Natural killer cell (primary cell): ENCODE data around the gene ANKRD9. TPM values are rescaled to one million over a fixed set of nuclear protein-coding genes. Genes with fewer than 3 reads are reported as not detected.

Experiments
- ATAC-seq, 3 donors: fragments of 150-1000 bp in 2 of 3; fragments of 200-7000 bp in 1 of 3; cut with Tn5 transposase; 1 replicate in 1 of 3; 2 replicates in 2 of 3; pipeline ENCODE4 v1.10.0; 2021; ENCODE audit warnings: mild to moderate bottlenecking in 2 of 3, moderate library complexity in 2 of 3
- DNase-seq, 2 donors: peaks; one replicate each; pipeline versions ENCODE4 v3.0.0 to v3.0.0-alpha.2; 2013 to 2021; ENCODE audit warnings: mixed read lengths in 1 of 2
- H3K27ac ChIP-seq: one replicate; pipeline ENCODE4 v1.5.1; 2013; ENCODE audit warnings: mild to moderate bottlenecking, low read length
- H3K27me3 ChIP-seq: one replicate; pipeline ENCODE4 v1.6.1; 2013; ENCODE audit warnings: low read length; ENCODE audit not compliant: control insufficient read depth, insufficient read depth
- H3K36me3 ChIP-seq: one replicate; pipeline ENCODE4 v1.6.1; 2013; ENCODE audit warnings: low read length; ENCODE audit not compliant: control insufficient read depth, insufficient read depth
- H3K4me1 ChIP-seq: one replicate; pipeline ENCODE4 v1.6.1; 2013; ENCODE audit warnings: low read length; ENCODE audit not compliant: control insufficient read depth, insufficient read depth
- H3K4me3 ChIP-seq: one replicate; pipeline ENCODE4 v1.5.1; 2013; ENCODE audit warnings: low read length
- H3K9me3 ChIP-seq: one replicate; pipeline ENCODE4 v1.6.1; 2013; ENCODE audit warnings: low read length; ENCODE audit not compliant: control insufficient read depth, insufficient read depth
- H3K27ac Mint-ChIP-seq, 2 donors: one replicate each; pipeline ENCODE4 v1.8.0; 2022; ENCODE audit warnings: mild to moderate bottlenecking in 2 of 2, mixed read lengths in 2 of 2, moderate library complexity in 1 of 2
- H3K27me3 Mint-ChIP-seq, 2 donors: one replicate each; pipeline ENCODE4 v1.8.0; 2022; ENCODE audit warnings: low read depth in 2 of 2, mixed read lengths in 2 of 2
- H3K36me3 Mint-ChIP-seq: one replicate; pipeline ENCODE4 v1.8.0; 2022; ENCODE audit warnings: mixed read lengths
- H3K4me1 Mint-ChIP-seq, 2 donors: one replicate each; pipeline ENCODE4 v1.8.0; 2022; ENCODE audit warnings: mixed read lengths in 2 of 2
- H3K4me3 Mint-ChIP-seq: one replicate; pipeline ENCODE4 v1.8.0; 2022; ENCODE audit warnings: mild to moderate bottlenecking, moderate library complexity, mixed read lengths
- H3K9me3 Mint-ChIP-seq, 2 donors: one replicate each; pipeline ENCODE4 v1.8.0; 2022; ENCODE audit warnings: mixed read lengths in 2 of 2
- WGBS: methylation state at CpG from one replicate; pipeline ENCODE4 v1.1.7; 2013; ENCODE audit warnings: missing lambda C conversion rate; ENCODE audit not compliant: insufficient coverage; 5-methylcytosine and 5-hydroxymethylcytosine counted together
- intact Hi-C: fragments of 100-400 bp; cut with micrococcal nuclease; formaldehyde crosslinking; loops from one replicate; pipeline ENCODE4 v1.14.2; 2022
- total RNA-seq, 4 donors: library from RNA; stranded (reverse); fragments of 120-200 nt in 1 of 4; gene quantifications; one replicate each; pipeline versions ENCODE4 v1.2.3 to v1.2.4, GENCODE V29; 2013 to 2022
- TF ChIP-seq, protein P1 (sequence below): fragments of 200-600 bp; IDR thresholded peaks from one replicate; pipeline ENCODE4 v1.8.0; 2022; ENCODE audit warnings: antibody characterized with exemption

The ANKRD9 gene, protein sequence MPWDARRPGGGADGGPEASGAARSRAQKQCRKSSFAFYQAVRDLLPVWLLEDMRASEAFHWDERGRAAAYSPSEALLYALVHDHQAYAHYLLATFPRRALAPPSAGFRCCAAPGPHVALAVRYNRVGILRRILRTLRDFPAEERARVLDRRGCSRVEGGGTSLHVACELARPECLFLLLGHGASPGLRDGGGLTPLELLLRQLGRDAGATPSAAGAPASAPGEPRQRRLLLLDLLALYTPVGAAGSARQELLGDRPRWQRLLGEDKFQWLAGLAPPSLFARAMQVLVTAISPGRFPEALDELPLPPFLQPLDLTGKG
- total RNA-seq, result 10 to 100 TPM in 1 of 3 donors, 1 to 10 TPM in 2; 4.0 to 11.0 (median 9.6) TPM
- 2.4 TPM for total RNA-seq (2013)

DNA sequence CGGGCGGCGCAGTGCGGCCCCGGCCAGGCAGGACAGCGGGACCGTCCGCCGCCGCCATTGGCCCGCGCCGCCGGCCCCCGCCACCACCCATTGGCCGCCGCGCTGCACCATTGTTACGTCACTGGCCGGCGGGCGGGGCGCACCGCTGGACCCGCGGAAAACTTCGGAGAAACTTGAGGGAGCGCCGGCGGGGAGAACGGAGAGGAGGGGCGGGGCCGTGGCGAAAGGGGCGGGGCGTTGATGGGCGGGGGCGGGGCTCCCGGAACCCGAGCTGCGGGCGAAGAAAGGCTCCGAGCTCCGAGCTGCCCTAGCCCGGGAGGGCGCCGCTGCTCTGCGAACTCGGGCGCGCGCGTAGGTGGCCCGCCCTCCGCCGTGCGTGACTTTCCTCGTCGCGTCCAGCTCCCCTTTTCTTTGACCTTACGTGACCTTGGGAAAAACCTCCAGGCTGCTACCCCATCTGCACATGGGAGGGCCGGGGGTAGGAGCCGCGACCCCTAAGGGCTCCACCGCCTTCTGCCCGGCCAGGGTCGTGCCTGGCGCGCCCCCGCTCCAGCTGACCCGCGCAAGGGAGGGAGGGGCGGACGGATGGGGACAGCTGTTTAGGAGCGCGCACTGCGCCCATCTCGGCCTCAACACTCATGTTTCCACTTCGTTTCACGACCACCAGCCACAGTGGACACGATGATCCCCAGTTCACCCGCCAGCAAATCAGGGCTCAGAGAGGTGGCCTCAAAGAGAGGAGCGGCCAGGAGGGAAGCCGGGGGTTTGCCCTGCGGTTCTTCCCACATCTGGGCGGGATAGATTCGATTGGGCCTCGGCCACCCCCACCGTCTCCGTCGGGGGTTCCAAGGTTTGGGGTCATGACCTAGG lies at the start of gene ANKRD9:
TSS of gene ANKRD9 (minus strand) at position 31 of the 870 bp plus-strand sequence. CDS start 1,887 bp downstream, outside the sequence.
- peak within 1 kb of the TSS; percentile 38 to 84 for H3K27ac Mint-ChIP-seq
- peaks cover 0 to 11% of the 10 kb centered on the region in 2 donors for H3K4me1 Mint-ChIP-seq
- H3K9me3 Mint-ChIP-seq, result peaks cover 0 to 3% of the 10 kb centered on the region in 2 donors
- Histone ChIP-seq H3K27ac (peak within 1 kb of the TSS; percentile 42), H3K36me3 (no peaks in the 10 kb centered on the region), H3K4me3 (peak within 1 kb of the TSS; percentile 87), H3K27me3 (no peaks in the 10 kb centered on the region), H3K9me3 (no peaks in the 10 kb centered on the region), H3K4me1 (peaks cover 20% of the 10 kb centered on the region)
- peak; percentile 78 to 88 for DNase-seq
- peak; percentile 81 to 85 (median 82) for ATAC-seq
- intact Hi-C loops, result loop anchor here (10.0 kb wide), 1 partner anchor 145 kb away; the partner anchor contains the start of genes CINP and TECPR2
- H3K4me3 Mint-ChIP-seq, result peak within 1 kb of the TSS; percentile 90
- H3K36me3 Mint-ChIP-seq, result no peaks in the 10 kb centered on the region
- H3K27me3 Mint-ChIP-seq, result peaks cover 0 to 4% of the 10 kb centered on the region in 2 donors
- TF ChIP-seq, protein P1, sequence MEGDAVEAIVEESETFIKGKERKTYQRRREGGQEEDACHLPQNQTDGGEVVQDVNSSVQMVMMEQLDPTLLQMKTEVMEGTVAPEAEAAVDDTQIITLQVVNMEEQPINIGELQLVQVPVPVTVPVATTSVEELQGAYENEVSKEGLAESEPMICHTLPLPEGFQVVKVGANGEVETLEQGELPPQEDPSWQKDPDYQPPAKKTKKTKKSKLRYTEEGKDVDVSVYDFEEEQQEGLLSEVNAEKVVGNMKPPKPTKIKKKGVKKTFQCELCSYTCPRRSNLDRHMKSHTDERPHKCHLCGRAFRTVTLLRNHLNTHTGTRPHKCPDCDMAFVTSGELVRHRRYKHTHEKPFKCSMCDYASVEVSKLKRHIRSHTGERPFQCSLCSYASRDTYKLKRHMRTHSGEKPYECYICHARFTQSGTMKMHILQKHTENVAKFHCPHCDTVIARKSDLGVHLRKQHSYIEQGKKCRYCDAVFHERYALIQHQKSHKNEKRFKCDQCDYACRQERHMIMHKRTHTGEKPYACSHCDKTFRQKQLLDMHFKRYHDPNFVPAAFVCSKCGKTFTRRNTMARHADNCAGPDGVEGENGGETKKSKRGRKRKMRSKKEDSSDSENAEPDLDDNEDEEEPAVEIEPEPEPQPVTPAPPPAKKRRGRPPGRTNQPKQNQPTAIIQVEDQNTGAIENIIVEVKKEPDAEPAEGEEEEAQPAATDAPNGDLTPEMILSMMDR, result no peak
- WGBS, result under 1% methylated on average over 91 of the region's 91 CpGs

DNA sequence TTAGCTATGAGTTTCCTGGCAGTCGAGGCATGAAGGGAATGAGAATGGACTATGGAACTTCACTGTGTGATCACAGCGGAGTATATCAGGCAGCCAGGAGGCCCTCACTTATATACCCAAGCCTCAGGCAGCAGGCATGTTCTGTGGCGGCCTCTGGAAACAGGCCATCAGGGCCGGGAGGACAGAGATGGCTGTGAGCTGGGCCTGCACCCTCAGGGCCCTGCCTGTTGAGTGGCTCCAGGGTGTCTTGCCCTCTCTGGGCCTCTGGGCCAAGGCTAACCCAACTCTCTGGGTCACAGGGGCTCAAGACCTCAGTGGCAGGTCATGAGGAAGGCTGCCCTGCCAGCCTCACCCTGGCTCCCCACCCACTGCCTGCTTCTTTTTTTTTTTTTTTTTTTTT lies 49.0 kb upstream of the ANKRD9 start:
- Histone ChIP-seq H3K36me3 (no peaks in the 10 kb centered on the region), H3K9me3 (no peaks in the 10 kb centered on the region), H3K27ac (no peak overlapping the region), H3K27me3 (no peaks in the 10 kb centered on the region), H3K4me1 (peaks cover 13% of the 10 kb centered on the region), H3K4me3 (no peak overlapping the region)
- H3K4me1 Mint-ChIP-seq, result no peaks in the 10 kb centered on the region
- intact Hi-C loops, result no loop called here
- TF ChIP-seq, protein P1, result no peak
- no peak for ATAC-seq
- no peak overlapping the region for H3K27ac Mint-ChIP-seq
- DNase-seq, result no peak
- no peak overlapping the region for H3K4me3 Mint-ChIP-seq
- H3K9me3 Mint-ChIP-seq, result no peaks in the 10 kb centered on the region
- H3K36me3 Mint-ChIP-seq, result no peaks in the 10 kb centered on the region
- peaks cover 0 to 3% of the 10 kb centered on the region in 2 donors for H3K27me3 Mint-ChIP-seq
- 64% methylated on average over 4 of the region's 4 CpGs for WGBS

DNA sequence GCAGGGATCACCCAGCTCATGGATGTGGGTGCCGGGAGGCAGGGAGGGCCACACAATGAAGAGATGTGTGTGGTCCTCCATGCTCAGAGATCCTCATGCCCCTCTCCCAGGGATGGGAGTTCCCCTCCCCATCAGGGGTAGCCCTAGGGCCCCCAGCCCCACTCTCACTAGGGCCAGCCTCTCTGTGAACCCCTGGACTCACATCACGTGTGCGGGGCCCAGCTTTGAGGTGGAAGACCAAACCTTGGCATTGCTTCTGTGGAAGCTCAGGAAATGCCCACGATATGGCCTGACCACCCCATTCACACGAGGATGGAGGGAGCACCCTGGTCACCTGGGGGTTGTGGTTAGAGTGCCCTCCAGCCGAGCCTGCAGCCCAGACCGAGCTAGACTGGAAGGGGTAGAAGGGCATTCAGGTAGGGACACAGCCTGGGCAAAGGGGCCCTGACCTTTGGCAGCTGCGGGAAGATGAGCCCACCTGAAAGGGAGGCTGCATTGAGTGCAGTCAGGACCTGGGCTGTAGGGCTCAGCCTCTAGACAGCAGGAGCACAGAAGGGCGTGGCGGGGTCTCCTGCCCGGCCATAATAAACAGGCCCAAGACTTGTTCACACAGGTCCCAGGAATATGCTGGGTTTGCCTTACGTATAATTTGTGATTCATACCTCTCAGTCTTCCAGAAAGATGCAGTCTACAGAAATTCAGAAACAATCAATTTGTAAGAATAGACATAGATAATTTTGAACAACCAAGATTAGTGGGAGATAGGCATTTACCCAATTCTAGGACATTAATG lies 48.1 kb upstream of the ANKRD9 start:
- WGBS, result 94% methylated on average over 12 of the region's 12 CpGs
- intact Hi-C loops, result no loop called here
- Histone ChIP-seq H3K27me3 (no peaks in the 10 kb centered on the region), H3K4me1 (peaks cover 13% of the 10 kb centered on the region), H3K9me3 (no peaks in the 10 kb centered on the region), H3K27ac (no peak overlapping the region), H3K36me3 (no peaks in the 10 kb centered on the region), H3K4me3 (no peak overlapping the region)
- Mint-ChIP-seq H3K27me3 (peaks cover 0 to 3% of the 10 kb centered on the region in 2 donors), H3K4me1 (no peaks in the 10 kb centered on the region), H3K27ac (no peak overlapping the region), H3K36me3 (no peaks in the 10 kb centered on the region), H3K4me3 (no peak overlapping the region), H3K9me3 (no peaks in the 10 kb centered on the region)
- no peak for DNase-seq
- no peak for ATAC-seq
- TF ChIP-seq, protein P1, result no peak
